Common myeloid progenitor, CD34-positive (primary cell): ENCODE measurements around the gene MAGEA4. TPM values are rescaled to one million over a fixed set of nuclear protein-coding genes. Genes with fewer than 3 reads are reported as not detected.

ENCODE experiments used
- CTCF ChIA-PET: fragments of 350-600 bp; sonication (Branson Sonifier 250); formaldehyde crosslinking; loops from one replicate; lab custom pipeline; 2021; ENCODE audit warnings: antibody characterized with exemption; lab: Charles Lee
- POLR2A ChIA-PET: fragments of 350-600 bp; sonication (Branson Sonifier 250); formaldehyde crosslinking; loops from one replicate; lab custom pipeline; 2021; ENCODE audit warnings: antibody characterized with exemption; lab: Charles Lee
- DNase-seq, 3 donors: peaks; one replicate each; pipeline versions ENCODE4 v3.0.0 to v3.0.0-alpha.2; 2013
- H3K27ac ChIP-seq, 2 experiments: 1 replicate in 1 of 2; 2 replicates in 1 of 2; pipeline ENCODE4 v1.7.0; 2013; ENCODE audit warnings: inconsistent platforms in 2 of 2, low read length in 2 of 2, mild to moderate bottlenecking in 2 of 2, low read depth in 1 of 2, moderate library complexity in 1 of 2; ENCODE audit not compliant: severe bottlenecking in 2 of 2, insufficient read depth in 1 of 2, poor library complexity in 1 of 2
- H3K27me3 ChIP-seq, 5 experiments: replicated peaks in 2 of 5; 1 replicate in 3 of 5; 2 replicates in 2 of 5; pipeline versions ENCODE4 v1.6.1 to v1.7.0; 2013; ENCODE audit warnings: low read length in 4 of 5, mild to moderate bottlenecking in 2 of 5, moderate library complexity in 2 of 5, inconsistent platforms in 1 of 5; ENCODE audit not compliant: insufficient read depth in 5 of 5, control insufficient read depth in 4 of 5
- H3K36me3 ChIP-seq, 4 experiments: 1 replicate in 2 of 4; 2 replicates in 2 of 4; pipeline versions ENCODE4 v1.6.1 to v1.7.0; 2013; ENCODE audit warnings: low read length in 3 of 4, control low read depth in 1 of 4, mild to moderate bottlenecking in 1 of 4; ENCODE audit not compliant: control insufficient read depth in 4 of 4, insufficient read depth in 4 of 4
- H3K4me1 ChIP-seq, 4 experiments: 1 replicate in 3 of 4; 2 replicates in 1 of 4; pipeline versions ENCODE4 v1.6.1 to v1.7.1; 2013; ENCODE audit warnings: low read length in 3 of 4, mild to moderate bottlenecking in 3 of 4, control low read depth in 1 of 4, inconsistent platforms in 1 of 4, moderate library complexity in 1 of 4; ENCODE audit not compliant: control insufficient read depth in 4 of 4, insufficient read depth in 4 of 4; ENCODE audit errors: control extremely low read depth in 1 of 4
- H3K4me3 ChIP-seq, 7 experiments: 1 replicate in 4 of 7; 2 replicates in 3 of 7; pipeline versions ENCODE4 v1.5.1 to v1.7.0; 2013; ENCODE audit warnings: mild to moderate bottlenecking in 7 of 7, low read length in 6 of 7, moderate library complexity in 6 of 7, inconsistent platforms in 2 of 7, low read depth in 2 of 7, control low read depth in 1 of 7; ENCODE audit not compliant: insufficient read depth in 4 of 7, control insufficient read depth in 1 of 7; ENCODE audit errors: extremely low read depth in 1 of 7
- H3K9me3 ChIP-seq, 5 experiments: 1 replicate in 4 of 5; 2 replicates in 1 of 5; pipeline versions ENCODE4 v1.6.1 to v1.7.1; 2013; ENCODE audit warnings: low read length in 4 of 5, mild to moderate bottlenecking in 2 of 5, inconsistent platforms in 1 of 5, low read depth in 1 of 5, moderate library complexity in 1 of 5; ENCODE audit not compliant: control insufficient read depth in 4 of 5, insufficient read depth in 2 of 5; ENCODE audit errors: control extremely low read depth in 1 of 5
- WGBS: methylation state at CpG from one replicate; pipeline ENCODE4 v1.1.5; 2013; ENCODE audit not compliant: insufficient coverage; 5-methylcytosine and 5-hydroxymethylcytosine counted together
- polyA plus RNA-seq: library from polyadenylated mRNA; unstranded; fragments of 120-200 nt; gene quantifications from one replicate; pipeline ENCODE4 v1.2.1, GENCODE V29; 2013

MAGEA4 gene
- not detected for polyA plus RNA-seq

- H3K9me3 ChIP-seq: no peaks in the 10 kb centered on the region
- ChIA-PET CTCF (no interaction called here), POLR2A (no interaction called here)
- no peaks in the 10 kb centered on the region for H3K36me3 ChIP-seq
- no peaks in the 10 kb centered on the region for H3K4me1 ChIP-seq
- no peaks in the 10 kb centered on the region for H3K27me3 ChIP-seq
- H3K27ac ChIP-seq: no peak within 1 kb of the TSS
- 98% methylated on average over 5 of the region's 11 CpGs for WGBS
- H3K4me3 ChIP-seq: no peak within 1 kb of the TSS
- no peak for DNase-seq
Measured at GRCh38 chrX:151912780-151913179, at the start of gene MAGEA4. Gene MAGEA4, plus strand, starts transcription at chrX:151912889. Its CDS starts 10,776 bp downstream, at chrX:151923665.

GRCh38 chrX:151870602-151871001 lies 42.1 kb upstream of the MAGEA4 start:
- CTCF ChIA-PET: no interaction called here
- H3K9me3 ChIP-seq: no peaks in the 10 kb centered on the region
- no peak overlapping the region for H3K4me3 ChIP-seq
- no peak for DNase-seq
- H3K27me3 ChIP-seq: no peaks in the 10 kb centered on the region
- WGBS: 67% methylated on average over 1 of the region's 1 CpG
- H3K27ac ChIP-seq: no peak overlapping the region
- no peaks in the 10 kb centered on the region for H3K4me1 ChIP-seq
- no peaks in the 10 kb centered on the region for H3K36me3 ChIP-seq
- POLR2A ChIA-PET: no interaction called here

GRCh38 chrX:151871244-151871643 lies 41.4 kb upstream of the MAGEA4 start:
- H3K27ac ChIP-seq: no peak overlapping the region
- WGBS: 71% methylated on average over 3 of the region's 3 CpGs
- no peaks in the 10 kb centered on the region for H3K27me3 ChIP-seq
- H3K9me3 ChIP-seq: no peaks in the 10 kb centered on the region
- no peak for DNase-seq
- ChIA-PET POLR2A (no interaction called here), CTCF (no interaction called here)
- no peaks in the 10 kb centered on the region for H3K4me1 ChIP-seq
- no peaks in the 10 kb centered on the region for H3K36me3 ChIP-seq
- no peak overlapping the region for H3K4me3 ChIP-seq

GRCh38 chrX:151873096-151873495 lies 39.6 kb upstream of the MAGEA4 start:
- Histone ChIP-seq H3K4me1 (no peaks in the 10 kb centered on the region), H3K4me3 (no peak overlapping the region), H3K9me3 (no peaks in the 10 kb centered on the region), H3K27ac (no peak overlapping the region), H3K27me3 (no peaks in the 10 kb centered on the region), H3K36me3 (no peaks in the 10 kb centered on the region)
- WGBS: 50% methylated on average over 1 of the region's 2 CpGs
- CTCF ChIA-PET: no interaction called here
- POLR2A ChIA-PET: no interaction called here
- no peak for DNase-seq

- POLR2A ChIA-PET: no interaction called here
- no peak for DNase-seq
- Histone ChIP-seq H3K36me3 (no peaks in the 10 kb centered on the region), H3K27ac (no peak overlapping the region), H3K9me3 (no peaks in the 10 kb centered on the region), H3K27me3 (no peaks in the 10 kb centered on the region), H3K4me1 (no peaks in the 10 kb centered on the region), H3K4me3 (no peak overlapping the region)
- CTCF ChIA-PET: no interaction called here
- 63% methylated on average over 5 of the region's 5 CpGs for WGBS
Measured at GRCh38 chrX:151875270-151876026, 37.2 kb upstream of the MAGEA4 start.

GRCh38 chrX:151878574-151878973 lies 34.1 kb upstream of the MAGEA4 start:
- no peak overlapping the region for H3K4me3 ChIP-seq
- H3K27ac ChIP-seq: no peak overlapping the region
- 80% methylated on average over 6 of the region's 8 CpGs for WGBS
- POLR2A ChIA-PET: no interaction called here
- H3K4me1 ChIP-seq: no peaks in the 10 kb centered on the region
- DNase-seq: no peak
- CTCF ChIA-PET: no interaction called here
- no peaks in the 10 kb centered on the region for H3K36me3 ChIP-seq
- no peaks in the 10 kb centered on the region for H3K27me3 ChIP-seq
- H3K9me3 ChIP-seq: no peaks in the 10 kb centered on the region

GRCh38 chrX:151879856-151880255 lies 32.8 kb upstream of the MAGEA4 start:
- Histone ChIP-seq H3K9me3 (no peaks in the 10 kb centered on the region), H3K36me3 (no peaks in the 10 kb centered on the region), H3K27me3 (no peaks in the 10 kb centered on the region), H3K4me1 (no peaks in the 10 kb centered on the region), H3K27ac (no peak overlapping the region), H3K4me3 (no peak overlapping the region)
- DNase-seq: no peak
- WGBS: 84% methylated on average over 4 of the region's 4 CpGs
- ChIA-PET CTCF (no interaction called here), POLR2A (no interaction called here)
